Ishikawa (cell line): ENCODE data around the gene ASB2.

Experiments used
- CEBPB ChIP-seq: IDR thresholded peaks from 2 replicates; pipeline ENCODE4 v1.6.1; 2012
- CREB1 ChIP-seq: IDR thresholded peaks from 2 replicates; pipeline ENCODE4 v1.6.1; 2012; ENCODE audit warnings: low read depth
- EGR1 ChIP-seq: IDR thresholded peaks from 2 replicates; pipeline ENCODE4 v1.6.1; 2012
- EP300 ChIP-seq: IDR thresholded peaks from 2 replicates; pipeline ENCODE4 v1.6.1; 2012; ENCODE audit warnings: borderline replicate concordance
- MAX ChIP-seq: IDR thresholded peaks from 2 replicates; pipeline ENCODE4 v1.6.1; 2012
- RAD21 ChIP-seq: IDR thresholded peaks from 2 replicates; pipeline ENCODE4 v1.6.1; 2012; ENCODE audit warnings: low read depth
- REST ChIP-seq: IDR thresholded peaks from 2 replicates; pipeline ENCODE4 v1.6.1; 2012; ENCODE audit warnings: low read depth, mild to moderate bottlenecking
- TAF1 ChIP-seq: IDR thresholded peaks from 2 replicates; pipeline ENCODE4 v1.6.1; 2012; ENCODE audit warnings: low read depth, mild to moderate bottlenecking

GRCh38 chr14:93954900-93955849 is 21.2 kb downstream of the ASB2 start:
- TF ChIP-seq EGR1 = no peak
- no peak for TF ChIP-seq TAF1
- TF ChIP-seq CREB1 = no peak
- TF ChIP-seq MAX = no peak
- no peak for TF ChIP-seq RAD21
- no peak for TF ChIP-seq REST
- no peak for TF ChIP-seq CEBPB
- TF ChIP-seq EP300 = no peak
